K562 (cell line): ENCODE results near the gene PRKCB. TPM values are rescaled to one million over a fixed set of nuclear protein-coding genes. Genes with fewer than 3 reads are reported as not detected.

Source experiments
- HIVEP1 ChIP-seq: fragments of 250-450 bp; sonication (Bioruptor Pico); IDR thresholded peaks from 2 replicates; pipeline ENCODE4 v1.4.0; 2020; ENCODE audit warnings: mild to moderate bottlenecking
- ILK ChIP-seq: fragments of 450-650 bp; IDR thresholded peaks from 2 replicates; pipeline ENCODE4 v1.6.1; 2016; ENCODE audit warnings: missing genetic modification characterization, low read depth, mild to moderate bottlenecking, missing compliant biosample characterization, moderate library complexity, borderline replicate concordance
- L3MBTL2 ChIP-seq: fragments of 450-650 bp; IDR thresholded peaks from 2 replicates; pipeline ENCODE4 v1.6.1; 2016; ENCODE audit warnings: mild to moderate bottlenecking, moderate library complexity
- NR2C1 ChIP-seq, 2 experiments: fragments of 450-650 bp; IDR thresholded peaks; 2 replicates each; pipeline ENCODE4 v1.6.1; 2017; ENCODE audit warnings: mild to moderate bottlenecking in 2 of 2, antibody characterized with exemption in 1 of 2, inconsistent platforms in 1 of 2, missing compliant biosample characterization in 1 of 2, missing genetic modification characterization in 1 of 2
- SMARCA5 ChIP-seq: fragments of 450-650 bp; IDR thresholded peaks from 2 replicates; pipeline ENCODE4 v1.6.1; 2016
- TEAD4 ChIP-seq, 2 experiments: sonication (generic) in 1 of 2; formaldehyde crosslinking in 1 of 2; IDR thresholded peaks; 2 replicates each; pipeline versions ENCODE4 v1.6.1 to v1.8.0; 2012 to 2022; ENCODE audit warnings: borderline replicate concordance in 1 of 2, inconsistent platforms in 1 of 2, low read length in 1 of 2, mild to moderate bottlenecking in 1 of 2, missing genetic modification reagents in 1 of 2
- TRIM28 ChIP-seq: fragments of 450-650 bp; IDR thresholded peaks from 2 replicates; pipeline ENCODE4 v1.6.1; 2017
- XRCC3 ChIP-seq: fragments of 450-650 bp; IDR thresholded peaks from 2 replicates; pipeline ENCODE4 v1.6.1; 2017; ENCODE audit warnings: mild to moderate bottlenecking, moderate library complexity
- ZBTB7A ChIP-seq: IDR thresholded peaks from 2 replicates; pipeline ENCODE4 v1.6.1; 2011; ENCODE audit warnings: low read depth, mild to moderate bottlenecking, low read length, moderate library complexity, borderline replicate concordance; ENCODE audit not compliant: control insufficient read depth
- ZNF311 ChIP-seq: fragments of 250-450 bp; sonication (Bioruptor Pico); IDR thresholded peaks from 2 replicates; pipeline ENCODE4 v1.4.0; 2020; ENCODE audit warnings: mild to moderate bottlenecking, moderate library complexity
- polyA plus RNA-seq, 8 experiments: library from polyadenylated mRNA; depleted of rRNA in 4 of 8; stranded (reverse) in 5 of 8; unstranded in 3 of 8; fragments of >200 nt; fragmentation: Nextera tagmentation in 2 of 8; fragmentation: Illumina TruSeq in 1 of 8; extraction: Ambion mirVana in 2 of 8; extraction: Trizol in 1 of 8; gene quantifications; 2 replicates each; pipeline versions ENCODE4 v1.2.1 to v1.2.3, GENCODE V29; 2011 to 2014; ENCODE audit warnings: inconsistent platforms in 1 of 8, missing spikeins in 1 of 8
- total RNA-seq, 7 experiments: library from RNA; depleted of rRNA in 6 of 7; stranded (reverse); fragments of >200 nt in 6 of 7; fragmentation: Illumina TruSeq in 2 of 7; extraction: Trizol in 2 of 7; gene quantifications; 2 replicates each; pipeline versions ENCODE4 v1.2.1 to v1.2.3, GENCODE V29; 2011 to 2021; ENCODE audit warnings: low replicate concordance in 1 of 7
- TF ChIP-seq, protein P1 (sequence below): sonication (generic); formaldehyde crosslinking; IDR thresholded peaks from 2 replicates; pipeline ENCODE4 v1.8.1; 2022; ENCODE audit warnings: missing genetic modification reagents
- TF ChIP-seq, protein P2 (sequence below), 3 experiments: IDR thresholded peaks in 2 of 3; conservative IDR thresholded peaks in 1 of 3; 2 replicates each; pipeline ENCODE4 v1.5.1; 2011 to 2012; ENCODE audit warnings: low read length in 3 of 3, mild to moderate bottlenecking in 3 of 3, control low read depth in 2 of 3, improper control_type of control experiment in 1 of 3, inconsistent platforms in 1 of 3, low read depth in 1 of 3, mixed read lengths in 1 of 3, moderate library complexity in 1 of 3; ENCODE audit not compliant: insufficient read depth in 2 of 3
- TF ChIP-seq, protein P3 (sequence below), 2 experiments: fragments of 250-450 bp in 1 of 2; fragments of 450-650 bp in 1 of 2; sonication (Bioruptor Pico) in 1 of 2; IDR thresholded peaks; 2 replicates each; pipeline versions ENCODE4 v1.6.1 to v1.8.0; 2016 to 2021; ENCODE audit warnings: mild to moderate bottlenecking in 2 of 2, moderate library complexity in 2 of 2, missing compliant biosample characterization in 1 of 2, missing genetic modification characterization in 1 of 2
- TF ChIP-seq, protein P4 (sequence below): fragments of 200-800 bp; sonication (Bioruptor generic); IDR thresholded peaks from 2 replicates; pipeline ENCODE4 v1.6.1; 2017; ENCODE audit warnings: missing genetic modification characterization, missing compliant biosample characterization
- TF ChIP-seq, protein P5 (sequence below): IDR thresholded peaks from 2 replicates; pipeline ENCODE4 v1.6.1; 2012; ENCODE audit warnings: low read depth, low read length, improper control_type of control experiment, borderline replicate concordance
- TF ChIP-seq, protein P6 (sequence below), 2 experiments: fragments of 150-350 bp in 1 of 2; IDR thresholded peaks; 2 replicates each; pipeline ENCODE4 v1.6.1; 2012 to 2016; ENCODE audit warnings: low read depth in 2 of 2, low read length in 2 of 2, mild to moderate bottlenecking in 1 of 2, moderate library complexity in 1 of 2

Gene PRKCB
- total and polyA plus RNA-seq, 9 of the 15 experiments (the other 6 are each of a cell fraction or from before 2014, with no cell fraction given): 49.9 to 276 (median 148) TPM

DNA sequence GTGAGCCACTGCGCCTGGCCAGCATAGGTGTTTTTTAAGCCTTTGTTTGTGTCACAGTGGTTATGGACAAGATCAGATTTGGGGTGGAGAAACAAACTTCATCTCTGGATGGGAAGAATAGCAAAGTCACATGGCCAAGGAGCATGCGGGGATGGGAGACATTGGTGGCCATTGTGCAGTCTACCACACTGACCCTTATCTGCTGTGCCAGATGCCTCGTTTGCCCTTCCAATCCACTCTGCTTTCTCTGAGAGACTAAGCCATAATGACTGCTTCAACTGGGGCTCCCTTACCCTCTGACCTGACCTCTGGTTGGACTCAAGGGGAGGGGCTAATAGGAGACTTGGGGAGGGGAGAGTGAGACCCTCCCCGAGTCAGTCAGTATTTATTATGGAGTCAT, 166.8 kb downstream of the PRKCB start (continued):
- 0 out of 2 replicates have a peak, but pooled peaks have one; percentile 12 for TF ChIP-seq L3MBTL2
- TF ChIP-seq, protein P1, sequence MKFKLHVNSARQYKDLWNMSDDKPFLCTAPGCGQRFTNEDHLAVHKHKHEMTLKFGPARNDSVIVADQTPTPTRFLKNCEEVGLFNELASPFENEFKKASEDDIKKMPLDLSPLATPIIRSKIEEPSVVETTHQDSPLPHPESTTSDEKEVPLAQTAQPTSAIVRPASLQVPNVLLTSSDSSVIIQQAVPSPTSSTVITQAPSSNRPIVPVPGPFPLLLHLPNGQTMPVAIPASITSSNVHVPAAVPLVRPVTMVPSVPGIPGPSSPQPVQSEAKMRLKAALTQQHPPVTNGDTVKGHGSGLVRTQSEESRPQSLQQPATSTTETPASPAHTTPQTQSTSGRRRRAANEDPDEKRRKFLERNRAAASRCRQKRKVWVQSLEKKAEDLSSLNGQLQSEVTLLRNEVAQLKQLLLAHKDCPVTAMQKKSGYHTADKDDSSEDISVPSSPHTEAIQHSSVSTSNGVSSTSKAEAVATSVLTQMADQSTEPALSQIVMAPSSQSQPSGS (CRISPR knock-in tag): no peak
- TF ChIP-seq, protein P2, sequence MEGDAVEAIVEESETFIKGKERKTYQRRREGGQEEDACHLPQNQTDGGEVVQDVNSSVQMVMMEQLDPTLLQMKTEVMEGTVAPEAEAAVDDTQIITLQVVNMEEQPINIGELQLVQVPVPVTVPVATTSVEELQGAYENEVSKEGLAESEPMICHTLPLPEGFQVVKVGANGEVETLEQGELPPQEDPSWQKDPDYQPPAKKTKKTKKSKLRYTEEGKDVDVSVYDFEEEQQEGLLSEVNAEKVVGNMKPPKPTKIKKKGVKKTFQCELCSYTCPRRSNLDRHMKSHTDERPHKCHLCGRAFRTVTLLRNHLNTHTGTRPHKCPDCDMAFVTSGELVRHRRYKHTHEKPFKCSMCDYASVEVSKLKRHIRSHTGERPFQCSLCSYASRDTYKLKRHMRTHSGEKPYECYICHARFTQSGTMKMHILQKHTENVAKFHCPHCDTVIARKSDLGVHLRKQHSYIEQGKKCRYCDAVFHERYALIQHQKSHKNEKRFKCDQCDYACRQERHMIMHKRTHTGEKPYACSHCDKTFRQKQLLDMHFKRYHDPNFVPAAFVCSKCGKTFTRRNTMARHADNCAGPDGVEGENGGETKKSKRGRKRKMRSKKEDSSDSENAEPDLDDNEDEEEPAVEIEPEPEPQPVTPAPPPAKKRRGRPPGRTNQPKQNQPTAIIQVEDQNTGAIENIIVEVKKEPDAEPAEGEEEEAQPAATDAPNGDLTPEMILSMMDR (IDR thresholded peaks at IDR 0.05 in 2 of 3, conservative IDR thresholded peaks at IDR 0.05 in 1 of 3; ENCODE audit: insufficient read depth in 2 of 3, low read depth in 1 of 3, low read length in 3 of 3): no peak
- TF ChIP-seq ZBTB7A: peak; percentile 75
- TF ChIP-seq ZNF311 (CRISPR knock-in tag): no peak
- TF ChIP-seq XRCC3: no peak
- TF ChIP-seq, protein P3, sequence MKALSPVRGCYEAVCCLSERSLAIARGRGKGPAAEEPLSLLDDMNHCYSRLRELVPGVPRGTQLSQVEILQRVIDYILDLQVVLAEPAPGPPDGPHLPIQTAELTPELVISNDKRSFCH (CRISPR knock-in tag; IDR thresholded peaks at IDR 0.05): no peak
- TF ChIP-seq, protein P3 (tag; IDR thresholded peaks at IDR 0.05): no peak
- no peak for TF ChIP-seq TRIM28
- TF ChIP-seq TEAD4 (IDR thresholded peaks at IDR 0.05; ENCODE audit: low read length): peak; percentile 59
- no peak for TF ChIP-seq TEAD4 (CRISPR knock-in tag; IDR thresholded peaks at IDR 0.05; ENCODE audit: borderline replicate concordance)
- TF ChIP-seq, protein P4, sequence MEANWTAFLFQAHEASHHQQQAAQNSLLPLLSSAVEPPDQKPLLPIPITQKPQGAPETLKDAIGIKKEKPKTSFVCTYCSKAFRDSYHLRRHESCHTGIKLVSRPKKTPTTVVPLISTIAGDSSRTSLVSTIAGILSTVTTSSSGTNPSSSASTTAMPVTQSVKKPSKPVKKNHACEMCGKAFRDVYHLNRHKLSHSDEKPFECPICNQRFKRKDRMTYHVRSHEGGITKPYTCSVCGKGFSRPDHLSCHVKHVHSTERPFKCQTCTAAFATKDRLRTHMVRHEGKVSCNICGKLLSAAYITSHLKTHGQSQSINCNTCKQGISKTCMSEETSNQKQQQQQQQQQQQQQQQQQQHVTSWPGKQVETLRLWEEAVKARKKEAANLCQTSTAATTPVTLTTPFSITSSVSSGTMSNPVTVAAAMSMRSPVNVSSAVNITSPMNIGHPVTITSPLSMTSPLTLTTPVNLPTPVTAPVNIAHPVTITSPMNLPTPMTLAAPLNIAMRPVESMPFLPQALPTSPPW (CRISPR knock-in tag): peak; percentile 16; the same call in 1 of the 2 replicates
- TF ChIP-seq HIVEP1 (CRISPR knock-in tag): no peak
- peak; percentile 69 for TF ChIP-seq NR2C1 (IDR thresholded peaks at IDR 0.05)
- TF ChIP-seq NR2C1 (tag; IDR thresholded peaks at IDR 0.05): peak; percentile 82
- TF ChIP-seq SMARCA5: no peak
- TF ChIP-seq, protein P5, sequence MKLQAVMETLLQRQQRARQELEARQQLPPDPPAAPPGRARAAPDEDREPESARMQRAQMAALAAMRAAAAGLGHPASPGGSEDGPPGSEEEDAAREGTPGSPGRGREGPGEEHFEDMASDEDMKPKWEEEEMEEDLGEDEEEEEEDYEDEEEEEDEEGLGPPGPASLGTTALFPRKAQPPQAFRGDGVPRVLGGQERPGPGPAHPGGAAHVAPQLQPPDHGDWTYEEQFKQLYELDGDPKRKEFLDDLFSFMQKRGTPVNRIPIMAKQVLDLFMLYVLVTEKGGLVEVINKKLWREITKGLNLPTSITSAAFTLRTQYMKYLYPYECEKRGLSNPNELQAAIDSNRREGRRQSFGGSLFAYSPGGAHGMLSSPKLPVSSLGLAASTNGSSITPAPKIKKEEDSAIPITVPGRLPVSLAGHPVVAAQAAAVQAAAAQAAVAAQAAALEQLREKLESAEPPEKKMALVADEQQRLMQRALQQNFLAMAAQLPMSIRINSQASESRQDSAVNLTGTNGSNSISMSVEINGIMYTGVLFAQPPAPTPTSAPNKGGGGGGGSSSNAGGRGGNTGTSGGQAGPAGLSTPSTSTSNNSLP: no peak
- no peak for TF ChIP-seq ILK (tag)
- TF ChIP-seq, protein P6, sequence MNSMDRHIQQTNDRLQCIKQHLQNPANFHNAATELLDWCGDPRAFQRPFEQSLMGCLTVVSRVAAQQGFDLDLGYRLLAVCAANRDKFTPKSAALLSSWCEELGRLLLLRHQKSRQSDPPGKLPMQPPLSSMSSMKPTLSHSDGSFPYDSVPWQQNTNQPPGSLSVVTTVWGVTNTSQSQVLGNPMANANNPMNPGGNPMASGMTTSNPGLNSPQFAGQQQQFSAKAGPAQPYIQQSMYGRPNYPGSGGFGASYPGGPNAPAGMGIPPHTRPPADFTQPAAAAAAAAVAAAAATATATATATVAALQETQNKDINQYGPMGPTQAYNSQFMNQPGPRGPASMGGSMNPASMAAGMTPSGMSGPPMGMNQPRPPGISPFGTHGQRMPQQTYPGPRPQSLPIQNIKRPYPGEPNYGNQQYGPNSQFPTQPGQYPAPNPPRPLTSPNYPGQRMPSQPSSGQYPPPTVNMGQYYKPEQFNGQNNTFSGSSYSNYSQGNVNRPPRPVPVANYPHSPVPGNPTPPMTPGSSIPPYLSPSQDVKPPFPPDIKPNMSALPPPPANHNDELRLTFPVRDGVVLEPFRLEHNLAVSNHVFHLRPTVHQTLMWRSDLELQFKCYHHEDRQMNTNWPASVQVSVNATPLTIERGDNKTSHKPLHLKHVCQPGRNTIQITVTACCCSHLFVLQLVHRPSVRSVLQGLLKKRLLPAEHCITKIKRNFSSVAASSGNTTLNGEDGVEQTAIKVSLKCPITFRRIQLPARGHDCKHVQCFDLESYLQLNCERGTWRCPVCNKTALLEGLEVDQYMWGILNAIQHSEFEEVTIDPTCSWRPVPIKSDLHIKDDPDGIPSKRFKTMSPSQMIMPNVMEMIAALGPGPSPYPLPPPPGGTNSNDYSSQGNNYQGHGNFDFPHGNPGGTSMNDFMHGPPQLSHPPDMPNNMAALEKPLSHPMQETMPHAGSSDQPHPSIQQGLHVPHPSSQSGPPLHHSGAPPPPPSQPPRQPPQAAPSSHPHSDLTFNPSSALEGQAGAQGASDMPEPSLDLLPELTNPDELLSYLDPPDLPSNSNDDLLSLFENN (IDR thresholded peaks at IDR 0.05; ENCODE audit: low read depth in 2 of 2, low read length in 2 of 2): no peak
